Measurements from ENCODE around the gene ZNF280B. TPM values are rescaled to one million over a fixed set of nuclear protein-coding genes. Genes with fewer than 3 reads are reported as not detected.
"Not testable (repeated sequence)": the region's sequence is repeated elsewhere in the genome, so short reads cannot be mapped to it uniquely, and the experiment has no call there.

The ZNF280B gene
- polyA plus RNA-seq, 3 donors from 2014 or later = 0.18 to 1.1 (median 0.34) TPM

DNA sequence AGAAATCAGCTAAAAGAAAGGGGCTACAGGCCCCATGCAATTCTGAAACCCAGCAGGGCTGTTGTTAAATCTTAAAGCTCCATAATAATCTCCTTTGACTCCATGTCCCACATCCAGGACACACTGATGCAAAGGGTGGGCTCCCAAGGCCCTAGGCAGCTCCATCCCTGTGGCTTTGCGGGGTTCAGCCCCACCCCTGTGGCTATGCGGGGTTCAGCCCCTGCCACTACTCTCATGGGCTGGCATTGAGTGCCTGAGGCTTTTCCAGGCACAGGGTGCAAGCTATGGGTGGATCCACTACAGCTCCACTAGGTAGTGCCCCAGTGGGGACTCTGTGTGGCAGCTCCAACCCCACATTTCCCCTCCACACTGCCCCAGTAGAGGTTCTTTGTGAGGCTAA is 20.2 kb upstream of the ZNF280B start:
- peaks cover 3 to 8% (median 4%) of the 10 kb centered on the region in 3 donors for H3K27me3 Mint-ChIP-seq (ENCODE audit: low read depth in 3 of 3)
- no peak overlapping the region for H3K27ac Mint-ChIP-seq
- DNase-seq = no peak

DNA sequence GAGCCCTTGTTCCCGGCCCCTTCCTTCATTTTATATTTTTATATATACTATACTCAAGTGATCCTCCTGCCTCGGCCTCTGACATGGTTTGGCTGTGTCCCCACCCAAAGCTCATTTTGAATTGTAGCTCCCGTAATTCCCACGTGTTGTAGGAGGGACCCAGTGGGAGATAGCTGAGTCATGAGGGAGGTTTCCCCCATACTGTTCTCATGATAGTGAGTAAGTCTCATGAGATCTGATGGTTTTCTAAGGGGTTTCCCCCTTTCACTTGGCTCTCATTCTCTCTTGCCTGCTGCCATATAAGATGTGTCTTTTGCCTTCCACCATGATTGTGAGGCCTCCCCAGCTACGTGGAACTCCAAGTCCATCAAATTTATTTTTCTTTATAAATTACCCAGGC is 18.8 kb upstream of the ZNF280B start:
- Mint-ChIP-seq H3K27ac (no peak overlapping the region), H3K9me3 (no peaks in the 10 kb centered on the region), H3K4me1 (no peaks in the 10 kb centered on the region), H3K27me3 (ENCODE audit: low read depth in 3 of 3) (peaks cover 0 to 8% (median 4%) of the 10 kb centered on the region in 3 donors), H3K36me3 (no peaks in the 10 kb centered on the region), H3K4me3 (no peak overlapping the region)
- DNase-seq = no peak

More for the DNA sequence above, 20.2 kb upstream of the ZNF280B start:
- H3K36me3 Mint-ChIP-seq = no peaks in the 10 kb centered on the region
- no peaks in the 10 kb centered on the region for H3K4me1 Mint-ChIP-seq
- no peak overlapping the region for H3K4me3 Mint-ChIP-seq
- no peaks in the 10 kb centered on the region for H3K9me3 Mint-ChIP-seq

DNA sequence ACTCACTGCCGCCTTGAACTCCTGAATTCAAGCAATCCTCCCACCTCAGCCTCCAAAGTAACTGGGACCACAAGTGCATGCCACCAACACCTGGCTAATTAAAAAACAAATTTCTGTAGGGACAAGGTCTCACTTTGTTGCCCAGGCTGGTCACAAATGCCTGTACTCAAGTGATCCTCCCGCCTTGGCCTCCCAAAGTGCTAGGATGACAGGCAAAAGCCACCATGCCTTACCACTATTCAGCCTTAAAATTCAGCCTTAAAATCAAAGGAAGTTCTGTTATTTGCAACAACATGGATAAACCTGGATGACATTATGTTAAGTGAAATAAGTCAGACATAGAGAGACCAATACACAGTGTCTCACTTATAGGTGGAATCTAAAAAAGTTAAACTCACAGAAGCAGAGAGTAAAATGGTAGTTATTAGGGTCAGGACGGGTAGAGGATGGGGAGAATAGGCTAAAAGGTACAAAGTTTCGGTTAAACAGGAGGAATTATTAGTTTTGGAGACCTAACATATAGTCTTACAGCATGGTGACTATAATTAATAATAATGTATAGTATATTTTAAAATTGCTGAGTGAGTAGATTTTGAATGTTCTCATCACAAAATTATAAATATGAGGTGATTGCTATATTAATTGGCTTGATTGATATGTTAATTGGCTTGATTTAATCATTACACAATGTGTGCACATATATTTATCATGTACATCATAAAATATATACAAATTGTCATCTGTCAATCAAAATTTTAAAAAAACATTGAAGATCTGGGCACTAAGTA is 17.8 kb upstream of the ZNF280B start:
- Mint-ChIP-seq H3K9me3 (no peaks in the 10 kb centered on the region), H3K4me1 (no peaks in the 10 kb centered on the region), H3K36me3 (no peaks in the 10 kb centered on the region), H3K4me3 (no peak overlapping the region), H3K27ac (no peak overlapping the region), H3K27me3 (ENCODE audit: low read depth in 3 of 3) (peaks cover 0 to 8% (median 6%) of the 10 kb centered on the region in 3 donors)
- DNase-seq = no peak

DNA sequence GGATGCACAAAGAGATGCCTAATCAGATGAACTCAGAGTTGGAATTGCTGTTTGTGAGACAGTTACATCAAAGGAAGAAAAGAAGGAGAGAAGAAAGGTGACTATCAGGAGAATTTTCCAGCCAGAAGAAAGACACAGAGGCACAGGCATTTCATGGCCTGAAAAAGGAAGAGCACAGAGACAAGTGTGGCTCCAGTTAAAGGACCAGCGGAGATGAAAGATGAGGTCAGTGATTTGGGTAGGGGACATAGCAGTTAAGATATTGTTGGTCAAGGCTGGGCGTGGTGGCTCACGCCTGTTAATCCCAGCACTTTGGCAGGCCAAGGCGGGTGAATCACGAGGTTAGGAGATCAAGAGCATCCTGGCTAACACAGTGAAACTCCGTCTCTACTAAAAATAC is 15.0 kb upstream of the ZNF280B start:
- H3K27ac Mint-ChIP-seq = no peak overlapping the region
- no peaks in the 10 kb centered on the region for H3K4me1 Mint-ChIP-seq
- no peak overlapping the region for H3K4me3 Mint-ChIP-seq
- no peaks in the 10 kb centered on the region for H3K9me3 Mint-ChIP-seq
- peaks cover 2 to 8% (median 6%) of the 10 kb centered on the region in 3 donors for H3K27me3 Mint-ChIP-seq (ENCODE audit: low read depth in 3 of 3)
- DNase-seq = no peak
- no peaks in the 10 kb centered on the region for H3K36me3 Mint-ChIP-seq

DNA sequence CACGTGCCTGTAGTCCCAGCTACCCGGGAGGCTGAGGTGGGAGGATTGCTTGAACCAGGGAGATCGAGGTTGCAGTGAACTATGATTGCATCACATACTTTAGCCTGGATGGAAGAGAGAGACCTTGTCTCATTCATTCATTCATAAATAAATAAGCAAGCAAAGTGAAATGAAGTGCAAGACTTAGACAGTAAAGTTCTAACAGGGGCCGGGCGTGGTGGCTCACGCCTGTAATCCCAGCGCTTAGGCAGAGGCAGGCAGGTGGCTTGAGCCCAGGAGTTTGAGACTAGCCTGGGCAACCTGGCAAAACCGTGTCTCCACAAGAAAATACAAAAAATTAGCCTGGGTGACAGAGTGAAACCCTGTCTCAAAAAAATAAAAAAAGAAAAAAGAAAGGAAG is 13.1 kb upstream of the ZNF280B start:
- H3K27ac Mint-ChIP-seq = no peak overlapping the region
- peaks cover 2 to 6% (median 5%) of the 10 kb centered on the region in 3 donors for H3K27me3 Mint-ChIP-seq (ENCODE audit: low read depth in 3 of 3)
- H3K36me3 Mint-ChIP-seq = no peaks in the 10 kb centered on the region
- no peaks in the 10 kb centered on the region for H3K4me1 Mint-ChIP-seq
- no peak for DNase-seq
- H3K9me3 Mint-ChIP-seq = no peaks in the 10 kb centered on the region
- no peak overlapping the region for H3K4me3 Mint-ChIP-seq

DNA sequence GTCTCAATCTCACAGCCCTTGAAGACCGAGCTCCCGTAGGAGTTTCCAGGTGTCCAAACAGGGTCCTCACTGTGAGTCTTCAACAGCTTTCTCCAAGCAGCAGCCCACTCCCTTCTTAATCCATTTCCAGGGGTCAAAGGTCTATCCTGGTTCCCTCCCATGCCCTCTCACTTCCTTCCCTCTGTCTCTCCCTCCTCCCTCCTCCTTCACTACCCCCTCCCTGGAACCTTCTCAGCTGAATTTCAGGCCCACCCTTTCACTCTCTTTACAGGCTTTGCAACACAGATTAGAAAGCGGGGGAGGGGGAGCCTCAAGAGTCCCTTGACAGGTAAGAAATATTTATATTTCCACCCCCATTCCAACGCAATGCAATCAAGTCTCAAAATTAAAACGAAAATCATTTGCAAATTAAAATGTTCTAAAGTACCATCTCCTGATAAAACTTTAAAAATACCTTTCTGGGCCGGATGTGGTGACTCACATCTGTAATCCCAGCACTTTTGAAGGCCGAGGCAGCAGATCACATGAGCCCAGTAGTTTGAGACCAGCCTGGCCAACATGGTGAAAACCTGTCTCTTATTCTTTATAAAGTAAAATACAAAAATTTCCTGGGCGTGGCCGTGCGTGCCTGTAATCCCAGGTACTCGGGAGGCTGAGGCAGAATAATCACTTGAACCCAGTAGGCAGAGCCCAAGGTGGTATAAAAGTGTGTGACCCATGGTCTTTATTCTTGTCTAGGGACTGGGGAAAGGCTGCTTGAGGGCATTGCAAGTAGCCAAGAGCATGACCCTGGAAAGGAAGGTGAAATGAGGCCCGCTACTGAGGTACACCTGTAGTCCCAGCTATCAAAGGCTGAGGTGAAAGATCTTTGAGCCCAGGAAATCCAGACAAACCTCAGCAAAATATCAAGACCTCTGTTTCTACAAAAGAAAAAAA is 12.4 kb upstream of the ZNF280B start:
- Mint-ChIP-seq H3K27me3 (ENCODE audit: low read depth in 3 of 3) (peaks cover 2 to 5% (median 4%) of the 10 kb centered on the region in 3 donors), H3K27ac (no peak overlapping the region), H3K36me3 (no peaks in the 10 kb centered on the region), H3K4me3 (no peak overlapping the region), H3K4me1 (no peaks in the 10 kb centered on the region), H3K9me3 (no peaks in the 10 kb centered on the region)
- DNase-seq = no peak

DNA sequence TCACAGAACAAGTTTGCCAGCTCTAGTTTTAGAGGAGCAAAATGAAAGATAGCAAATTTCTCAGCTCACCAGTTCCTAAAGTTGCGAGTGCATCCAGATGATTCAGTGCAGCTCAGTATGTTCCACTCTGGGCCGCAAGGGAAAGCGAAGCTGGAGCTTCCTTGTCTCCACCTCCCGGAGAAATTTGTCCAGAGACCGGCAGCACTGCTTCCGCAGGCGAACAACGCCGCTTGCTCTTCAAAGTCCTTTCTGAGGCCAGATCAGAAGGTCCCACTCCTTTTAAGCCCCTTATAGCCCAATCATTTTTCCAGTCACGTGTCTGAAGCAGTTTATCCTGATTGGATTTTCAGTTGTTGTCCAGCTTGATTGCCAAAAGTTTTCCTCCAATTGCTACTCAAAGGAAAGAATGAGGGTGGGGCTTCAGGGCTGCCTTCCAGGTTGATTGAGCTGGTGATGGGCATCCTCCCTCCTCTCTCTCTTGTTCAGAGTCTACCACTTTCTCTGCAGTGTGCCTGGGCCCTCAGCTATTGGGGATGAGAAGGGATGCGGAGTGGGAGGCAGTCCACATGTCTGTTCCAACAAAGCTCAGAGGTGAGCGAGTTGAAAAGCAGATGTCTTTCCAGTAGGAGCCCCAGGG is 11.6 kb upstream of the ZNF280B start, which contains the start of gene ZNF280A:
ZNF280A (minus strand) TSS at position 251 of the 637 bp plus-strand sequence. CDS start 4,640 bp downstream, outside the sequence.
- Mint-ChIP-seq H3K9me3 (no peaks in the 10 kb centered on the region), H3K4me1 (no peaks in the 10 kb centered on the region), H3K36me3 (no peaks in the 10 kb centered on the region), H3K4me3 (no peak within 1 kb of the TSS), H3K27me3 (ENCODE audit: low read depth in 3 of 3) (peaks cover 1 to 5% (median 4%) of the 10 kb centered on the region in 3 donors), H3K27ac (no peak within 1 kb of the TSS)
- DNase-seq = no peak

DNA sequence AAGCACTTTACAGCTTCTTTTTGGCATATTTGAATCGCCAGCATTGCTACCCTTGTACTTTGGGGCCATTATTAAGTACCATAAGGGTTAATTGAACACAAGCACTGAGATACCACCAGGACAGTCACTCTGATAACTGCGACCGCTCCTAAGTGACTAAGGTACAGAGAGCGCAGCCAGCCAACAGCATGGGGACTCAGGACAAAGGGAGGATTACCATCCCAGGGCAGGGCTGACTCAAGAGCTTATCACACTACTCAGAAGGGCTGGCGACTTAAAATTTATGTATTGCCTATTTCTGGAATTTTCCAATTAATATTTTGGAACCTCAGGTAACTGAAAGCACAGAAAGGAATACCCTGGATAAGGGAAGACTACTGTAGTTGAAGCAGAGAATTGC is 11.0 kb upstream of the ZNF280B start:
- H3K27me3 Mint-ChIP-seq (ENCODE audit: low read depth in 3 of 3) = peaks cover 0 to 4% (median 4%) of the 10 kb centered on the region in 3 donors
- no peaks in the 10 kb centered on the region for H3K4me1 Mint-ChIP-seq
- no peak overlapping the region for H3K27ac Mint-ChIP-seq
- no peaks in the 10 kb centered on the region for H3K9me3 Mint-ChIP-seq
- no peaks in the 10 kb centered on the region for H3K36me3 Mint-ChIP-seq
- no peak for DNase-seq
- H3K4me3 Mint-ChIP-seq = no peak overlapping the region

DNA sequence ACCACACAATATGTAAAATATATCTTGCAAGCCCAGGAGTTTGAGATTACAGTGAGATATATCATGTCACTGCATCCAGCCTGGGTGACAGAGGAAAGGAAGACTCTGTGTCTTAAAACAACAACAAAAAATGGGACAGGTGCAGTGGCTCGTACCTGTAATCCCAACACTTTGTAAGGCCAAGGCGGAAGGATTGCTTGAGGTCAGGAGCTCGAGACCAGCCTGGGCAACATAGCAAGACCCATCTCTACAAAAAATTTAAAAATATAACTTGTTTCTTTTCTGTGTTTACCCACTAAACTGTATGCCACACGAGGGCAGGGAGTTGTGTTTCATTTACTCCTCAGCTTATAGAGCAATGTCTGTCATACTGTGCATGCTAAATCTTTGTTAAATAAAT is 8.4 kb upstream of the ZNF280B start:
- Mint-ChIP-seq H3K4me1 (no peaks in the 10 kb centered on the region), H3K36me3 (no peaks in the 10 kb centered on the region), H3K4me3 (no peak overlapping the region), H3K9me3 (no peaks in the 10 kb centered on the region), H3K27me3 (ENCODE audit: low read depth in 3 of 3) (peaks cover 0 to 4% (median 4%) of the 10 kb centered on the region in 3 donors), H3K27ac (no peak overlapping the region)
- DNase-seq = no peak

DNA sequence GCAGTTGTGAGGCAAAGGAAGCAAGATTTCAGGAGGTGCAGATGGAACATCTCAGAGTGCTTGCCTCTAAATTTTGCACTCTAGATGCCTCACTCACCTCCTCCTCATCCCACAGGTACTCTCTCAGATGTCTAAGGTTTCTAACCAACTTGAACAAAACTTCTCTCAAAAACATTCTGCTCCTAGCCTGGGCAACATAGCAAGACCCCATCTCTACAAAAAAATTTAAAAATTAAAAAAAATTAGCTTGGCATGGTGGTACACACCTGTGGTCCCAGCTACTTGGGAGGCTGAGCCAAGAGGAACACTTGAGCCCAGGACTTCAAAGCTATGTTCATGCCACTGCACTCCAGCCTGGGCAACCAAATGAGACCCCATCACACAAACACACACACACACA is 7.3 kb upstream of the ZNF280B start:
- Mint-ChIP-seq H3K4me1 (no peaks in the 10 kb centered on the region), H3K27me3 (ENCODE audit: low read depth in 3 of 3) (peaks cover 0 to 6% (median 3%) of the 10 kb centered on the region in 3 donors), H3K9me3 (peaks cover 0 to 2% (median 0%) of the 10 kb centered on the region in 6 donors), H3K36me3 (peaks cover 0 to 3% (median 0%) of the 10 kb centered on the region in 3 donors), H3K4me3 (no peak overlapping the region), H3K27ac (no peak overlapping the region)
- no peak for DNase-seq

DNA sequence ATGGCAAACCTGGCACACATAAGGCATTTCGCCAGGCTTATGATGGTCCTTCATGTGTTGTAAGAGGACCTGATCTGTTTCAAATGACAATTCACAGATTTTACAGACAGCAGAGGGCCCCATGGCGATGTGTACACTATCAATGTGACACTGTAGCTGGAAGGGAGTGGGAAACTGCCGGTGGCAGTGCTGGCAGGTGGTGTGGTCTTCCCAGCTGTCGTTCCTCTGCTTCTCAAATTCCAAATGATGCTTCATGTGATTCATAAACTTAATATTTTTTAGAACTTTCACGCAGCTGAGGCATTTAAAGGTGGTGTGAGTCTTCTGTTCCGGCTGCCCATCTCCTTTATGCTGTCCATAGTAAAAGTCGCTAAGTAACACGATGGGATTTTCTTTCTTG is 5.9 kb upstream of the ZNF280B start:
- H3K27ac Mint-ChIP-seq; H3K4me1 Mint-ChIP-seq; DNase-seq; H3K27me3 Mint-ChIP-seq (ENCODE audit: low read depth in 3 of 3); H3K9me3 Mint-ChIP-seq; H3K36me3 Mint-ChIP-seq; H3K4me3 Mint-ChIP-seq: not testable (repeated sequence)

DNA sequence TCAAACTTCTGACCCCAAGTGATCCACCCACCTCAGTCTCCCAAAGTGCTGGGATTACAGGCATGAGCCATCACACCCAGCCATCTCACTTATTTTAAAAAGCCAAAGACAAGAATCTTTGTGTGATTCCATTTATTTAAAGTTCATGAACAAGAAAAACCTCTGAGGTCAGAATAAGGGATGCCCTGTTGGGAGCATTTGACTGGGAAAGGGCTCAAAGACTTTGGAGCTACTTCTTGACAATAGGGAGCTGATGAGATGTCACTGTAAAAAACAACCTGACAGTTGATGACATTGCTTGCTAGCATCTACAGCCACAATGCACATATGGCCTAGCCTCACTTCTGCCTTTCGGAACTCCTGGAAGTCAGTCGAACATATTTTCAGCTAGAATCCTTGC is 5.1 kb upstream of the ZNF280B start:
- peaks cover 0 to 3% (median 0%) of the 10 kb centered on the region in 3 donors for H3K36me3 Mint-ChIP-seq
- H3K27me3 Mint-ChIP-seq (ENCODE audit: low read depth in 3 of 3) = peaks cover 2 to 4% (median 4%) of the 10 kb centered on the region in 3 donors
- H3K4me3 Mint-ChIP-seq = no peak overlapping the region
- no peak for DNase-seq
- peaks cover 0 to 7% (median under 1%) of the 10 kb centered on the region in 6 donors for H3K9me3 Mint-ChIP-seq
- no peak overlapping the region for H3K27ac Mint-ChIP-seq
- H3K4me1 Mint-ChIP-seq = peaks cover 3 to 4% of the 10 kb centered on the region in 2 donors

DNA sequence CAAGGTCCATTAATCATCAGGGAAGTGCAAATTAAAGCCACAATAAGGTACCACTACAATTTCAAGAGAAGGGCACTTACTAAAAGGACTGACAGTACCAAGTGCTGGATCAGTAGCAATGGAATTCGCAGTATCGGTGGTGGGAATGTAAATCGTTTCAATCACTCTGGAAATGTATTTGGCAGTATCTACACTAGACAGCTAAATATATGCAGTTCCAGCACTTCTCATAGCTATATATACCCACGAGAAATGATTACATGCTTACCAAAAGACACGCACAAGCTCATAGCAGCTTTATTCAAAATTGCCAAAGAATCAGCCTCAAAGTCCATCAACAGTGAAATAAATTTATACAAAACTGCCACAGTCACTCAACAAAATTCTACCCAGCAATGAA is 4.4 kb upstream of the ZNF280B start:
- H3K9me3 Mint-ChIP-seq = peaks cover 0 to 7% (median under 1%) of the 10 kb centered on the region in 6 donors
- DNase-seq = no peak
- peaks cover 4 to 7% of the 10 kb centered on the region in 2 donors for H3K4me1 Mint-ChIP-seq
- no peak overlapping the region for H3K27ac Mint-ChIP-seq
- no peak overlapping the region for H3K4me3 Mint-ChIP-seq
- H3K36me3 Mint-ChIP-seq = peaks cover 0 to 3% (median 0%) of the 10 kb centered on the region in 3 donors
- peaks cover 2 to 4% (median 4%) of the 10 kb centered on the region in 3 donors for H3K27me3 Mint-ChIP-seq (ENCODE audit: low read depth in 3 of 3)
